Thyroid gland (tissue), 4 donors: Measurements from ENCODE around the gene TTC38.

Experiments used
- CTCF ChIP-seq, 6 experiments: fragments of 200-600 bp in 3 of 6; fragments of 450-650 bp in 3 of 6; sonication (generic) in 3 of 6; IDR thresholded peaks; one replicate each; pipeline ENCODE4 v1.5.1; 2016 to 2019; ENCODE audit warnings: antibody characterized with exemption in 6 of 6, mild to moderate bottlenecking in 2 of 6, inconsistent platforms in 1 of 6, moderate library complexity in 1 of 6
- POLR2A ChIP-seq, 2 donors: fragments of 450-650 bp; IDR thresholded peaks; one replicate each; pipeline ENCODE4 v1.6.1; 2017; ENCODE audit warnings: antibody characterized with exemption in 2 of 2, mild to moderate bottlenecking in 2 of 2, moderate library complexity in 1 of 2

GRCh38 chr22:46292173-46292572 is 24.4 kb downstream of the TTC38 start:
- TF ChIP-seq CTCF (IDR thresholded peaks at IDR 0.05) (no peak), POLR2A (IDR thresholded peaks at IDR 0.05) (no peak)
